GM23248 (cell line): ENCODE results near the gene SPATS2.

Source experiments
- EZH2 ChIP-seq: fragments of 200-600 bp; sonication (generic); IDR thresholded peaks from 2 replicates; pipeline ENCODE4 v1.6.1; 2018; ENCODE audit warnings: antibody characterized with exemption, mild to moderate bottlenecking; ENCODE audit not compliant: insufficient read depth, poor library complexity, severe bottlenecking
- EZH2phosphoT487 ChIP-seq: fragments of 200-600 bp; sonication (generic); IDR thresholded peaks from 2 replicates; pipeline ENCODE4 v1.6.1; 2018; ENCODE audit warnings: antibody characterized with exemption, moderate library complexity, mild to moderate bottlenecking, low read depth; ENCODE audit not compliant: insufficient read depth

- no peak for TF ChIP-seq EZH2
- TF ChIP-seq EZH2phosphoT487 = no peak
These were observed 187.0 kb downstream of the SPATS2 start for GRCh38 chr12:49554266-49554665.
